Measurements from ENCODE around the gene MYO9B. TPM values are rescaled to one million over a fixed set of nuclear protein-coding genes. Genes with fewer than 3 reads are reported as not detected.
"Not testable (repeated sequence)": the region's sequence is repeated elsewhere in the genome, so short reads cannot be mapped to it uniquely, and the experiment has no call there.

The MYO9B gene
- total RNA-seq, 6 experiments from 2014 or later: 25.4 to 38.7 (median 36.0) TPM

- TF ChIP-seq POLR2A (IDR thresholded peaks at IDR 0.05): no peak
- TF ChIP-seq, protein P1, sequence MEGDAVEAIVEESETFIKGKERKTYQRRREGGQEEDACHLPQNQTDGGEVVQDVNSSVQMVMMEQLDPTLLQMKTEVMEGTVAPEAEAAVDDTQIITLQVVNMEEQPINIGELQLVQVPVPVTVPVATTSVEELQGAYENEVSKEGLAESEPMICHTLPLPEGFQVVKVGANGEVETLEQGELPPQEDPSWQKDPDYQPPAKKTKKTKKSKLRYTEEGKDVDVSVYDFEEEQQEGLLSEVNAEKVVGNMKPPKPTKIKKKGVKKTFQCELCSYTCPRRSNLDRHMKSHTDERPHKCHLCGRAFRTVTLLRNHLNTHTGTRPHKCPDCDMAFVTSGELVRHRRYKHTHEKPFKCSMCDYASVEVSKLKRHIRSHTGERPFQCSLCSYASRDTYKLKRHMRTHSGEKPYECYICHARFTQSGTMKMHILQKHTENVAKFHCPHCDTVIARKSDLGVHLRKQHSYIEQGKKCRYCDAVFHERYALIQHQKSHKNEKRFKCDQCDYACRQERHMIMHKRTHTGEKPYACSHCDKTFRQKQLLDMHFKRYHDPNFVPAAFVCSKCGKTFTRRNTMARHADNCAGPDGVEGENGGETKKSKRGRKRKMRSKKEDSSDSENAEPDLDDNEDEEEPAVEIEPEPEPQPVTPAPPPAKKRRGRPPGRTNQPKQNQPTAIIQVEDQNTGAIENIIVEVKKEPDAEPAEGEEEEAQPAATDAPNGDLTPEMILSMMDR (IDR thresholded peaks at IDR 0.05): no peak
- no peak overlapping the region for H3K4me3 ChIP-seq
- H3K27ac ChIP-seq: peak overlapping the region in 1 of 3 donors; percentile 18
- no peaks in the 10 kb centered on the region for H3K27me3 ChIP-seq
- H3K4me1 ChIP-seq: no peaks in the 10 kb centered on the region
- ATAC-seq (peak; percentile 47 to 71 (median 56)), DNase-seq (no peak)
- peaks cover 0 to 36% (median 0%) of the 10 kb centered on the region in 4 donors for H3K36me3 ChIP-seq
- H3K9me3 ChIP-seq: no peaks in the 10 kb centered on the region
- 67% methylated on average over 1 of the region's 12 CpGs for WGBS (ENCODE audit: insufficient coverage, low coverage, low lambda C conversion rate, missing lambda C conversion rate)
- intact Hi-C loops (cut with DNase I): no loop called here
These were observed 108.8 kb downstream of the MYO9B start for GRCh38 chr19:17184371-17184841.

DNA sequence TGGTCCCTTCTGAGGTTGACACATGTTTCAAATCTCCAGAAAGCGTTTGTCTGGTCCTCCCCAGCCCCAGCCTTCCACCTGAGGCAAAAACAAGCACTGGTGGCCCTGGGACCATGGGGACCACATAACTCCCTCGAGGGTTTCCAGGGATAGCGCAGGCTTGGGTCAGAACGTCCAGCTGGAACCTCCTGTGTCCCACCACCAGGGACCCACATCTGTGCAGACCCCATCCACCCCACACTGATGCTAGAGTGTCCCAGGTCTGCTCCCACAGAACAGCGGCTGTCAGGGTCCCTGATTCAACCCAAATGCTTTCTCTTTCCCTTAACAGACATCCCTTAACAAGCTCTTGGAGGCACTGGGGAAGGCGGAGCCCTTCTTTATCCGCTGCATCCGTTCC is 110.0 kb downstream of the MYO9B start:
- intact Hi-C loops (cut with DNase I): no loop called here
- ATAC-seq: no peak
- 96% methylated on average over 4 of the region's 8 CpGs for WGBS (ENCODE audit: insufficient coverage, low coverage, low lambda C conversion rate, missing lambda C conversion rate)
- TF ChIP-seq, protein P1 (IDR thresholded peaks at IDR 0.05): no peak
- Histone ChIP-seq H3K9me3 (no peaks in the 10 kb centered on the region), H3K27me3 (no peaks in the 10 kb centered on the region), H3K4me1 (no peaks in the 10 kb centered on the region), H3K4me3 (no peak overlapping the region), H3K36me3 (peaks cover 0 to 41% (median 2%) of the 10 kb centered on the region in 4 donors), H3K27ac (no peak overlapping the region)
- no peak for DNase-seq

GRCh38 chr19:17191736-17192135 is 116.2 kb downstream of the MYO9B start:
- H3K36me3 ChIP-seq: peaks cover 0 to 81% (median 18%) of the 10 kb centered on the region in 4 donors
- DNase-seq, H3K27ac ChIP-seq, H3K4me3 ChIP-seq, H3K9me3 ChIP-seq, H3K4me1 ChIP-seq, ATAC-seq, H3K27me3 ChIP-seq: not testable (repeated sequence)
- 61% methylated on average over 3 of the region's 6 CpGs for WGBS (ENCODE audit: insufficient coverage, low coverage, low lambda C conversion rate, missing lambda C conversion rate)
- intact Hi-C loops (cut with DNase I): loop anchor here in 1 of 2 donors (10.0 kb wide), 1 partner anchor 127 kb away; no protein-coding TSS in a partner anchor

GRCh38 chr19:17192751-17193150 is 117.2 kb downstream of the MYO9B start:
- no peak for ATAC-seq
- no peaks in the 10 kb centered on the region for H3K27me3 ChIP-seq
- no peak overlapping the region for H3K4me3 ChIP-seq
- DNase-seq: no peak
- H3K27ac ChIP-seq: no peak overlapping the region
- intact Hi-C loops (cut with DNase I): loop anchor here in 1 of 2 donors (10.0 kb wide), 1 partner anchor 128 kb away; no protein-coding TSS in a partner anchor
- WGBS (ENCODE audit: insufficient coverage, low coverage, low lambda C conversion rate, missing lambda C conversion rate): no CpG with 5 or more reads among the region's 26 CpGs
- peaks cover 0 to 79% (median 18%) of the 10 kb centered on the region in 4 donors for H3K36me3 ChIP-seq
- no peaks in the 10 kb centered on the region for H3K4me1 ChIP-seq
- no peaks in the 10 kb centered on the region for H3K9me3 ChIP-seq
- TF ChIP-seq, protein P1 (IDR thresholded peaks at IDR 0.05): no peak
- no peak for TF ChIP-seq POLR2A (IDR thresholded peaks at IDR 0.05)

GRCh38 chr19:17194608-17195007 is 119.0 kb downstream of the MYO9B start:
- DNase-seq: no peak

More at GRCh38 chr19:17194608-17195007, 119.0 kb downstream of the MYO9B start:
- intact Hi-C loops (cut with DNase I): loop anchor here in 1 of 2 donors (10.0 kb wide), 1 partner anchor 130 kb away; no protein-coding TSS in a partner anchor
- Histone ChIP-seq H3K36me3 (peaks cover 0 to 72% (median 20%) of the 10 kb centered on the region in 4 donors), H3K4me3 (no peak overlapping the region), H3K27ac (no peak overlapping the region), H3K9me3 (no peaks in the 10 kb centered on the region), H3K4me1 (no peaks in the 10 kb centered on the region), H3K27me3 (no peaks in the 10 kb centered on the region)
- peak in 1 of 4 donors; percentile 26 for ATAC-seq
- TF ChIP-seq, protein P1 (IDR thresholded peaks at IDR 0.05): no peak
- no peak for TF ChIP-seq POLR2A (IDR thresholded peaks at IDR 0.05)
- 86% methylated on average over 1 of the region's 16 CpGs for WGBS (ENCODE audit: insufficient coverage, low coverage, low lambda C conversion rate, missing lambda C conversion rate)

Measured in right lobe of liver (tissue), 6 donors.